ENCODE data around the gene CMIP.
A peak's percentile ranks its signal among the peaks of the same experiment; 100 is the strongest.

CMIP gene

DNA sequence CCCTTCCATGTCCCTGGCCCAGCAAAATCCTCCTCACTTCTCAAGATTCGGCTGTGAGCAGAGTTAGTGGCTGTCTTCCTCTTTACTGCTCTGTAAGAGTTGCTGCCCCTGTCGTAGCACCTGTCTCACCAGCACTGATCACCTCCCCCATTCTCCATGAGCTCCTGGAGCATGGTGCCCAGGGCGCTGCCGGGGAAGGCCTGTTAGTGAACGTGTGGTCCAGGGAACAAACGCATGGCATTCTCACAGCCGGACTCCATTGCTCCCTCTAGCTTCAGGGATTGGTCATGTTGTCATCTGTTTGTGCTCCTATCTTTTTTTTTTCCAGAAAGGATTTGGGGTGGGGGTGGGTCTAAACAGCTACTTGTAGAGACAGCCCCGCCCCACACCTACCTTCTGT lies 141.2 kb downstream of the CMIP start:
- peak; percentile 50 for TF ChIP-seq CTCF (IDR thresholded peaks at IDR 0.05; ENCODE audit: low read depth, low read length, missing control alignments)
- no peaks in the 10 kb centered on the region for H3K36me3 ChIP-seq (replicated peaks)
- no peak overlapping the region for H3K4me3 ChIP-seq (ENCODE audit: low read depth, low read length)
- H3K27me3 ChIP-seq (replicated peaks), result no peaks in the 10 kb centered on the region
- in situ Hi-C loops (cut with HindIII; ENCODE audit: low pct_ligation_motif_present, low sequenced_read_pairs), result no loop called here
- H3K27ac ChIP-seq, result no peak overlapping the region
- no peak for DNase-seq

DNA sequence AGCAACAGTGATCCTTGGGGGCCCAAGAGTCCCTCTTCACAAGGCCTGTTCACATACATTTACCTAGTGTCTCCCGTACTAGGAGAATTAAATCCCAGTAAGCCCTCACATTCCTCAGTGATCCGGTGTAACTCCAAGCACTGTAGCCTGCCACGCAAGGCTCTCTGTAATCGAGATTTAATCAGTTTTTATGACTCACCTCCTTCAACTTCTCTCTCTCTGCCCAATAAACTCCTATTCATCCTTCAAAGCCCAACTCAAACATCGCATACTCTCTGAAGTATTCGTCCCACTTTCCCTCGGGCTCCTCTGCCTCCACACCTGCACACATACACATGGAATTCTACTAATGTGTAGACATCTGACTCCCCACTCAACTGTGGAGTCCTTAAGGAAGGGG lies 141.8 kb downstream of the CMIP start:
- TF ChIP-seq CTCF (IDR thresholded peaks at IDR 0.05; ENCODE audit: low read depth, low read length, missing control alignments), result no peak
- in situ Hi-C loops (cut with HindIII; ENCODE audit: low pct_ligation_motif_present, low sequenced_read_pairs), result no loop called here
- Histone ChIP-seq H3K4me3 (ENCODE audit: low read depth, low read length) (no peak overlapping the region), H3K27me3 (replicated peaks) (no peaks in the 10 kb centered on the region), H3K27ac (no peak overlapping the region), H3K36me3 (replicated peaks) (no peaks in the 10 kb centered on the region)
- no peak for DNase-seq

DNA sequence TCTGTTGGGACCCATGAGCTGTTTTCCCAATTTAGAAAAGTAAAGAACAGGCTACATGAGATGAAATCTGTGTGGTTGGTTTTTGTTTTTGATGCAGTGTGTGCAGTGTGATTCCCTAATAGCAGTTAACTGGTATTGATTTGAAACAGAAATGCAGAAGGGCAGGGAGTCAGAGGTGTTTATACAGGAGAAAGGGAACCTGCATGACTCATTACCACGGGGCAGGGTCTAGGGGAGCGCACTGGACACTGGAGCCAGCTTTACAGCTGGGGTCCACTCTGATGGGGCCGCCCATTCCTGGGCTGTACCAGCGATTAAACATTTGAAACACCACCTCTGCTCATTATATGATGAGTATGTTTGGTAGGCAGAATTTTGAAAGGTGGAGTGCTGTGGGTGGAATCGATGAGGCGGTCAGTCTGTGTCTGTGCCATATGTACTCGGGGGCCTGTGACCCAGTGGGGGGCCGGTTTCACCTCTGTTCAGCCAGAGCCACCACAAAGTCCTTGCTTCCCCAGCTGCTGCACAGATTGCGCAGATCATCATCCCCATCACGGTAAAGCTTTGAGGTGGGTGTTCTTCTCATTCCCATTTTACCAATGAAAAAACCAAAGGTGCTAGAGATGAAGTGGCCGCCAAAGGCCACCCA lies 142.5 kb downstream of the CMIP start:
- no peaks in the 10 kb centered on the region for H3K36me3 ChIP-seq (replicated peaks)
- no peak for TF ChIP-seq CTCF (IDR thresholded peaks at IDR 0.05; ENCODE audit: low read depth, low read length, missing control alignments)
- no peak overlapping the region for H3K4me3 ChIP-seq (ENCODE audit: low read depth, low read length)
- no peak for DNase-seq
- H3K27me3 ChIP-seq (replicated peaks), result no peaks in the 10 kb centered on the region
- in situ Hi-C loops (cut with HindIII; ENCODE audit: low pct_ligation_motif_present, low sequenced_read_pairs), result no loop called here
- H3K27ac ChIP-seq, result no peak overlapping the region

DNA sequence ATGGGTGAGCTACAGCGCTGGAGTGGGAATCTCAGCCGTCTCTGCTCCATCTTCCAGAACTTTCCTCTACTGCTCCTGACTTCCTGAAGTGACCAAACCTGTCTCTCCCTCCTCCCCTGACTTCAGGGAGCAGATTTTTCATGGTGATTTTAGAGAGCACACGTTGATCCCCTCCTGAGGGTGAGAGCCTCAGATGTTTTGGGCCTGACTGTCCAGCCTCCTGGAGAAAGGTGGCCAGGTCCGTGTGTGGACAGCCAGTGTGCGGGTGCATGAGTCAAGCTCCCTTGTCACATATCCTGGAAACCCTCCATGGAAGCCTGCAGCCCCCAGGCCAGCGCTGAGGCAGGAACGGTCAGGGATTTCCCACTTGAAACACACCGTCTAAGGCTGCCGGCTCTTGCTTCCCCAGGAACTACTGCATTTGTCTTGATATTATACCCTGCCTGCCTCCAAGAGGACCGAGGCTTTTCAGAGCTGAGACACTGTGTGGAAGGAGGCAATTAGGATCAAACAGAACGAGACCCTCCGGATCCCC lies 143.1 kb downstream of the CMIP start:
- no peak overlapping the region for H3K27ac ChIP-seq
- no peaks in the 10 kb centered on the region for H3K36me3 ChIP-seq (replicated peaks)
- no peaks in the 10 kb centered on the region for H3K27me3 ChIP-seq (replicated peaks)
- DNase-seq, result no peak
- in situ Hi-C loops (cut with HindIII; ENCODE audit: low pct_ligation_motif_present, low sequenced_read_pairs), result no loop called here
- H3K4me3 ChIP-seq (ENCODE audit: low read depth, low read length), result no peak overlapping the region
- no peak for TF ChIP-seq CTCF (IDR thresholded peaks at IDR 0.05; ENCODE audit: low read depth, low read length, missing control alignments)

GRCh38 chr16:81588326-81589081 lies 143.9 kb downstream of the CMIP start:
- Histone ChIP-seq H3K27me3 (replicated peaks) (no peaks in the 10 kb centered on the region), H3K4me3 (ENCODE audit: low read depth, low read length) (no peak overlapping the region), H3K36me3 (replicated peaks) (no peaks in the 10 kb centered on the region), H3K27ac (no peak overlapping the region)
- no peak for TF ChIP-seq CTCF (IDR thresholded peaks at IDR 0.05; ENCODE audit: low read depth, low read length, missing control alignments)
- in situ Hi-C loops (cut with HindIII; ENCODE audit: low pct_ligation_motif_present, low sequenced_read_pairs), result no loop called here
- no peak for DNase-seq
